Lower leg skin (tissue), 4 donors: ENCODE results near the gene CPA1. TPM values are rescaled to one million over a fixed set of nuclear protein-coding genes. Genes with fewer than 3 reads are reported as not detected.

Experiments used
- DNase-seq, 2 donors: peaks; one replicate each; pipeline ENCODE4 v3.0.0-alpha.2; 2019; ENCODE audit warnings: low spot score in 2 of 2
- H3K4me3 ChIP-seq: fragments of 200-600 bp; sonication (generic); 2 replicates; pipeline ENCODE4 v1.5.1; 2017; ENCODE audit warnings: mild to moderate bottlenecking, low read depth; ENCODE audit not compliant: poor library complexity, severe bottlenecking
- POLR2A ChIP-seq, 2 donors: fragments of 450-650 bp; IDR thresholded peaks; one replicate each; pipeline ENCODE4 v1.6.1; 2016 to 2017; ENCODE audit warnings: antibody characterized with exemption in 2 of 2, mild to moderate bottlenecking in 1 of 2, moderate library complexity in 1 of 2
- WGBS, 2 donors: methylation state at CpG; one replicate each; pipeline ENCODE4 v1.1.5; 2018; 5-methylcytosine and 5-hydroxymethylcytosine counted together
- intact Hi-C: fragments of 100-400 bp; cut with DNase I; formaldehyde crosslinking; loops from one replicate; pipeline ENCODE4 v1.15.0; 2023; ENCODE audit warnings: low total_unique reads
- total RNA-seq, 4 donors: library from RNA; depleted of rRNA; stranded (reverse); fragments of >200 nt; gene quantifications; one replicate each; pipeline ENCODE4 v1.1.0, GENCODE V29; 2016
- TF ChIP-seq, protein P1 (sequence below), 3 donors: fragments of 450-650 bp; IDR thresholded peaks; one replicate each; pipeline ENCODE4 v1.5.1; 2016; ENCODE audit warnings: antibody characterized with exemption in 3 of 3, mild to moderate bottlenecking in 3 of 3, moderate library complexity in 2 of 3

Gene CPA1
- total RNA-seq, 4 donors from 2014 or later, result 1.8 TPM; not detected in 3

DNA sequence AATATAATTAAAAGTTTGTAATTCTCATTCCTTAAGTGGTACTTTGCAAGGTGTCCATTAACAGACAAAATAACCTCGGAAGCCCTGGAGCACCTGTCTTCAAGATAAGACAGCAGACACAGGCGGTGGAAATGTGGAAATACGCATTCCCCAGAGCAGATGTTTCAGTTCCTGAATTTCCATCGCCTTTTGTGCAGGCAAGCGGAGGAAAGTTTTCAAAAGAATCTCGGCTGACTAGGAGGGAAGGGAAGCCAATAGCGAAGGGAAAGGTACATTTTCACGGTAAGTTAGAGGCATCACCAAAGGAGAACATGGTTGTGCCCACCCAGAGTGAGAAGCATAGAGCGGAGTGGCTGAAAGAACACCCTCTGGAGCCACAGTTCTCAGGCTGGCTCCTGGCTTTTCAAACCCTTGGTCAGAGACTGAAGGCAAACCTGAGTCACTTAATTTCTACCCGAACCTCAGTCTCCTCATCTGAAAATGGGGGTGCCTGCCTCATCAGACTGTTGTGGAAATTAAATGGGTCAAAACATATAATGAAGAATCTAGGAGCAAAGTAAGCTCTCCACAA lies 13.6 kb downstream of the CPA1 start:
- TF ChIP-seq POLR2A (IDR thresholded peaks at IDR 0.05), result no peak
- TF ChIP-seq, protein P1, sequence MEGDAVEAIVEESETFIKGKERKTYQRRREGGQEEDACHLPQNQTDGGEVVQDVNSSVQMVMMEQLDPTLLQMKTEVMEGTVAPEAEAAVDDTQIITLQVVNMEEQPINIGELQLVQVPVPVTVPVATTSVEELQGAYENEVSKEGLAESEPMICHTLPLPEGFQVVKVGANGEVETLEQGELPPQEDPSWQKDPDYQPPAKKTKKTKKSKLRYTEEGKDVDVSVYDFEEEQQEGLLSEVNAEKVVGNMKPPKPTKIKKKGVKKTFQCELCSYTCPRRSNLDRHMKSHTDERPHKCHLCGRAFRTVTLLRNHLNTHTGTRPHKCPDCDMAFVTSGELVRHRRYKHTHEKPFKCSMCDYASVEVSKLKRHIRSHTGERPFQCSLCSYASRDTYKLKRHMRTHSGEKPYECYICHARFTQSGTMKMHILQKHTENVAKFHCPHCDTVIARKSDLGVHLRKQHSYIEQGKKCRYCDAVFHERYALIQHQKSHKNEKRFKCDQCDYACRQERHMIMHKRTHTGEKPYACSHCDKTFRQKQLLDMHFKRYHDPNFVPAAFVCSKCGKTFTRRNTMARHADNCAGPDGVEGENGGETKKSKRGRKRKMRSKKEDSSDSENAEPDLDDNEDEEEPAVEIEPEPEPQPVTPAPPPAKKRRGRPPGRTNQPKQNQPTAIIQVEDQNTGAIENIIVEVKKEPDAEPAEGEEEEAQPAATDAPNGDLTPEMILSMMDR (IDR thresholded peaks at IDR 0.05), result no peak
- 71 to 80% methylated on average over 10 of the region's 10 CpGs for WGBS, 2 donors
- H3K4me3 ChIP-seq, result no peak overlapping the region
- no peak for DNase-seq
- intact Hi-C loops, result no loop called here

DNA sequence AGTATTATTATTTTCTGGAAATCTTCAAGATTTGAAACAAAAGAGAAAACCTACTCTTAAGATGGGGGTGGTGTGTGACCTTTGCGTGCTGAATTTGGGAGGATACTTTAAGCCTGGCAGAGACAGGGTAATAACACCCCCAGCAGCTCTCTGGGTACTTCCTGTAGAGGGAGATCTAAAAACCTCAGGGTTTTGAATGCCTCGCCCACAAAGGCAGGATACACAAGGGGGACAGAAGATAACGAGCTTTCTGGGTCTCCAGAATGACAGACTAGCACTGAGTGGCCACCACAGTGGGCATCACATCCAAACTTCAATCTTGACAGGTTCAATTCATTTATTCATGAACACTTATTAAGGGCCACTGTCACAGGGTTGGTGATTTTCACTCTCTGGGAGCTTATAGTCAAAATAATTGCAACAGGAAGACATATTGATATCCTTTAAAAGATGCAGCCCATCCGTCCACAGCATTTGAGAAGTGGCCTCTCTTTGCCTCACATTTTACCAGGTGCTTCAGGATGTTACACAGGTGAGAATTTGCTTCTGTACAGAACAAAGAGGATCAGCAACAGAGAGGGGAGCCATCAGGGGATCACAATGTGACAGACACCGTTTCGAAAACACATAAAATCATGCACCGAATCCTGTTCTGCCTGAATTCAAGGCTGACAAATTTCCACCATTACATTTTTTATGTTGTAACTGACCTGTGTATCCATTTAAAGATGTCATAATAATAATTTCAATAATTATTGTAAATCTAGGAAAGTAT lies 14.3 kb downstream of the CPA1 start:
- WGBS, 2 donors, result 82 to 85% methylated on average over 7 of the region's 7 CpGs
- no peak overlapping the region for H3K4me3 ChIP-seq
- intact Hi-C loops, result no loop called here
- DNase-seq, result no peak
- TF ChIP-seq POLR2A (IDR thresholded peaks at IDR 0.05), result no peak

DNA sequence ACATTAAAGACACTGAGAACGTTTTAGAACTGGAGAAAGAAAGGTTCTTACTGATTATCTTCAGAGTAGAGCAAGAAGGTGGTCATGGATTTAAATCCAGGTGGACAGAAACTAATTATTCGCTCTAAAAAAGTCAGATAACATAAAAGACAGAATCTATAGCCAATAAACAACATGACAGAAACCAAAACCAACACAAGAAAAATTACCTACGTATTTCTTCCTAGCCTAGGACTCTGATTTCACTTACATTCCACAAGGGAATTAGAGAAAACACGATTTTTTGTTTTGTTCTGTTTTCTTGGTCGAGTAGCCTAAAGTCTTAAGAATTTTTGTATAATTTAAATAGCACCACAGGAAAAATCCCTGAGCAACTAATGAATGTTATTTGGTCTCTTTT lies 15.1 kb downstream of the CPA1 start:
- WGBS, 2 donors, result 75 to 78% methylated on average over 5 of the region's 5 CpGs
- H3K4me3 ChIP-seq, result no peak overlapping the region
- no peak for DNase-seq
- intact Hi-C loops, result no loop called here
- TF ChIP-seq, protein P1 (IDR thresholded peaks at IDR 0.05), result no peak
- TF ChIP-seq POLR2A (IDR thresholded peaks at IDR 0.05), result no peak

DNA sequence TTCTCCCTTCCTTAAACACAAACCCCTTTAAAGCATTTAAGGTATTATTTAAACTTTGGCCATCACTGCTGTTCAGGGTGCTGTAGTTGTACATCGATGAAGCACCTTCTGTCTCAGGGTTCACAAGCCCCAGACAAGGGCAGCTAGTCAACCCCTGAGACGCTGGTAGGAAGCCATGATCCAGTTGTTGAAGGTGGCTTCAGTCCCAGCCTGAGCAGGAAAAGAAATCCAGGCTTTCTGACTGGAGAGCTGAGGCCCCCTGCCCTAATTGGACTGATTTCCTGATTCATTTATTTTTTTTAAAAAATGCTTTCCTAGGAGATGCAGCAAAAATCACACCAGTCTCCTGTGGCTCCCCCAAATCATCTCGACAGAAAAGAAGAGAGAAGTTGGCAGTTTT lies 15.8 kb downstream of the CPA1 start:
- intact Hi-C loops, result no loop called here
- TF ChIP-seq, protein P1 (IDR thresholded peaks at IDR 0.05), result no peak
- TF ChIP-seq POLR2A (IDR thresholded peaks at IDR 0.05), result no peak
- WGBS, 2 donors, result 59 to 64% methylated on average over 3 of the region's 3 CpGs
- DNase-seq, result no peak
- no peak overlapping the region for H3K4me3 ChIP-seq

DNA sequence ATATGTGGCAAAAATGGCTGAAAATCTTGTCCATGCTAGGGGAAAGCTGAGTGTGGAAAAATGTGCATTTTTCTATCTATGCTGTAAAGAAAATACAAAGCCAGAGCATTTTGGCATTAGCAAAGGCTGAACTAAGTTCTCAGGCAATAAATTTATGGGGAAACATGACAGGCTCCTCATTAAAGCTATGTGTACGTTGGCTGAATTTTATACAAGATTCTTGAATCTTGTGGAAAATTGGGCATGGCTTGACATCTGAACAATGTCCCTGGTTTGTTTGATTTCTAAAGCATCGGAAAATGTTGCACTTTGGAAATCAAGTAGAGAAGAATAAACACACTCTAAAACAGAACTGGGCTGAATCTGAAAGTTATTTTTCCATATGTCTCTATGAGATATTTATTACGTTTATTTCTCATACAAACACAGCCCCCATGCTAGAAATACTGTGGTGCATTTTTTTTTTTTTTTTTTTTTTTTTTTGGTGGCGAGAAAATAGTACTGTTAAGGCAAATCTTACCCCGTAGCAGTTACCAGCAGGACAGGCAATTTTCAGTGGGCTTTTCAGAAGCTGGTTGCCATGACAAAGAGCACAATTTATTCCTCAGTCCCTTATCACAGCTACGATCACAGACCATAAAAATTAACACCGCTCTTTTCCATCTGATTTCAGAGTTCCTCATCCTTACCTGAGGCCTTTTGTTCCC lies 16.9 kb downstream of the CPA1 start:
- intact Hi-C loops, result no loop called here
- WGBS, 2 donors, result 69 to 70% methylated on average over 7 of the region's 7 CpGs
- TF ChIP-seq POLR2A (IDR thresholded peaks at IDR 0.05), result no peak
- TF ChIP-seq, protein P1 (IDR thresholded peaks at IDR 0.05), result no peak
- no peak for DNase-seq
- H3K4me3 ChIP-seq, result no peak overlapping the region

DNA sequence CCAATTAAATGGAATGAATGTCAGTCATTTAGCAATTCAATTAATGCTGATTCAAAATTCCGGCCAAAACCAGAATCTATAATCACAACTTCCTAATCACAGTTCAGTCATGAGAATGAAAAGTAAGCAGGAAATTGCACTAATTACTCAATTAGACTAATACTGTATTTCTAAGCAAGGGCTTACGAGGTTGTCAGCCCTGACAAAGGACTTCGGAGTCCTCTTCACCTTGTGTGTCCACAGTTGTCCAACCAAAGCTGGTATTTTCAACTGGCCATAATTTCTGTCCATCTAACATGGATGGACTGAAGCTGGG lies 17.4 kb downstream of the CPA1 start:
- no peak for DNase-seq
- intact Hi-C loops, result no loop called here
- 80 to 86% methylated on average over 3 of the region's 3 CpGs for WGBS, 2 donors
- TF ChIP-seq, protein P1 (IDR thresholded peaks at IDR 0.05), result no peak
- no peak for TF ChIP-seq POLR2A (IDR thresholded peaks at IDR 0.05)
- H3K4me3 ChIP-seq, result no peak overlapping the region
